A549 (cell line): ENCODE data around the gene PTGFRN. TPM values are rescaled to one million over a fixed set of nuclear protein-coding genes. Genes with fewer than 3 reads are reported as not detected.

Source experiments
- ATAC-seq, 2 experiments: fragments of 200-7000 bp in 1 of 2; fragments of >200 bp in 1 of 2; cut with Nextera tagmentation in 1 of 2; cut with Tn5 transposase in 1 of 2; 3 replicates each; pipeline versions ENCODE4 v1.8.0 to v1.9.1; 2018 to 2020; ENCODE audit warnings: mild to moderate bottlenecking in 1 of 2, moderate library complexity in 1 of 2
- CTCF ChIA-PET: fragments of 300-600 bp; sonication (Branson Sonifier 250); formaldehyde crosslinking; extraction: SDS; loops from one replicate; lab custom pipeline; 2021; ENCODE audit warnings: antibody characterized with exemption, inconsistent platforms; lab: Yijun Ruan, JAX
- POLR2A ChIA-PET: fragments of 350-600 bp; formaldehyde crosslinking; extraction: SDS; loops from one replicate; lab custom pipeline; 2021; ENCODE audit warnings: antibody characterized with exemption, inconsistent platforms; lab: Yijun Ruan, JAX
- DNase-seq, 2 experiments: peaks; one replicate each; pipeline versions ENCODE4 v3.0.0 to v3.0.0-alpha.2; 2011 to 2016; ENCODE audit warnings: low read depth in 1 of 2, low spot score in 1 of 2
- FAIRE-seq: peaks from 2 replicates; lab custom pipeline; 2011; peaks lifted over from hg19 to GRCh38; lab: Jason Lieb, UNC
- H3K27ac ChIP-seq, 2 experiments: fragments of >200 bp; sonication (Bioruptor Twin); formaldehyde crosslinking; 3 replicates each; pipeline ENCODE4 v1.5.1; 2016 to 2017
- H3K4me1 ChIP-seq: fragments of >200 bp; sonication (Bioruptor Twin); formaldehyde crosslinking; 3 replicates; pipeline ENCODE4 v1.6.1; 2016
- H3K4me2 ChIP-seq: fragments of >200 bp; sonication (Bioruptor Twin); formaldehyde crosslinking; 3 replicates; pipeline ENCODE4 v1.6.1; 2016
- H3K4me3 ChIP-seq: fragments of >200 bp; sonication (Bioruptor Twin); formaldehyde crosslinking; 3 replicates; pipeline ENCODE4 v1.5.1; 2016
- H3K9me3 ChIP-seq: fragments of >200 bp; sonication (Bioruptor Twin); formaldehyde crosslinking; 3 replicates; pipeline ENCODE4 v1.6.1; 2016
- ATOH8 ChIP-seq: fragments of 250-450 bp; sonication (Bioruptor Pico); IDR thresholded peaks from 2 replicates; pipeline ENCODE4 v1.5.0; 2020; ENCODE audit warnings: low read depth, mild to moderate bottlenecking, moderate library complexity
- BHLHE40 ChIP-seq: IDR thresholded peaks from 2 replicates; pipeline ENCODE4 v1.6.1; 2012; ENCODE audit warnings: low read depth, low read length, inconsistent platforms
- CBX2 ChIP-seq: fragments of 200-600 bp; sonication (generic); IDR thresholded peaks from 2 replicates; pipeline ENCODE4 v1.6.1; 2016; ENCODE audit warnings: low read depth, mild to moderate bottlenecking, borderline replicate concordance
- CBX8 ChIP-seq: fragments of 200-600 bp; sonication (generic); IDR thresholded peaks from 2 replicates; pipeline ENCODE4 v1.6.1; 2016
- E2F6 ChIP-seq: IDR thresholded peaks from 2 replicates; pipeline ENCODE4 v1.6.1; 2012; ENCODE audit warnings: low read depth, borderline replicate concordance
- EHMT2 ChIP-seq: fragments of 200-600 bp; sonication (generic); IDR thresholded peaks from 2 replicates; pipeline ENCODE4 v1.6.1; 2016; ENCODE audit warnings: antibody characterized with exemption, low read depth, mild to moderate bottlenecking, moderate library complexity
- GATA3 ChIP-seq: IDR thresholded peaks from 2 replicates; pipeline ENCODE4 v1.6.1; 2012; ENCODE audit warnings: borderline replicate concordance
- HMGXB4 ChIP-seq: fragments of 250-450 bp; sonication (Bioruptor Pico); IDR thresholded peaks from 2 replicates; pipeline ENCODE4 v1.5.0; 2021; ENCODE audit warnings: mild to moderate bottlenecking, moderate library complexity, borderline replicate concordance
- HOXB13 ChIP-seq: fragments of 250-450 bp; sonication (Bioruptor Pico); IDR thresholded peaks from 2 replicates; pipeline ENCODE4 v1.5.0; 2020; ENCODE audit warnings: low read depth, mild to moderate bottlenecking, moderate library complexity
- KDM5A ChIP-seq: fragments of 200-600 bp; sonication (generic); IDR thresholded peaks from 2 replicates; pipeline ENCODE4 v1.6.1; 2016; ENCODE audit warnings: antibody characterized with exemption, mild to moderate bottlenecking
- MAX ChIP-seq: IDR thresholded peaks from 2 replicates; pipeline ENCODE4 v1.6.1; 2012
- NFE2L2 ChIP-seq: fragments of 150-350 bp; conservative IDR thresholded peaks from 2 replicates; pipeline ENCODE4 v1.6.1; 2014; ENCODE audit warnings: low read length
- PHF8 ChIP-seq: fragments of 200-600 bp; sonication (generic); IDR thresholded peaks from 2 replicates; pipeline ENCODE4 v1.6.1; 2016; ENCODE audit warnings: low read depth, mild to moderate bottlenecking, antibody characterized with exemption, moderate library complexity, borderline replicate concordance
- POLR2A ChIP-seq: IDR thresholded peaks from 2 replicates; pipeline ENCODE4 v1.6.1; 2012; ENCODE audit warnings: mild to moderate bottlenecking, low read length
- RCOR1 ChIP-seq: fragments of 150-350 bp; IDR thresholded peaks from 2 replicates; pipeline ENCODE4 v1.6.1; 2014; ENCODE audit warnings: antibody characterized with exemption, low read length, low read depth
- RFX5 ChIP-seq: fragments of 450-650 bp; IDR thresholded peaks from 2 replicates; pipeline ENCODE4 v1.7.1; 2014; ENCODE audit warnings: antibody characterized with exemption, mild to moderate bottlenecking, moderate library complexity
- RNF2 ChIP-seq: fragments of 200-600 bp; sonication (generic); IDR thresholded peaks from 2 replicates; pipeline ENCODE4 v1.6.1; 2016; ENCODE audit warnings: low read depth, mild to moderate bottlenecking, antibody characterized with exemption, moderate library complexity, borderline replicate concordance
- SREBF2 ChIP-seq: fragments of 450-650 bp; IDR thresholded peaks from 2 replicates; pipeline ENCODE4 v1.6.1; 2014; ENCODE audit warnings: mild to moderate bottlenecking, moderate library complexity
- TFCP2L1 ChIP-seq: fragments of 250-450 bp; sonication (Bioruptor Pico); IDR thresholded peaks from 2 replicates; pipeline ENCODE4 v1.5.0; 2021; ENCODE audit warnings: mild to moderate bottlenecking
- ZFP36 ChIP-seq: fragments of 450-650 bp; IDR thresholded peaks from 2 replicates; pipeline ENCODE4 v1.6.1; 2014; ENCODE audit warnings: borderline replicate concordance; ENCODE audit not compliant: partially characterized antibody
- ZNF302 ChIP-seq: fragments of 250-450 bp; sonication (Bioruptor Pico); IDR thresholded peaks from 2 replicates; pipeline ENCODE4 v1.9.0; 2021; ENCODE audit warnings: inconsistent platforms, mild to moderate bottlenecking, moderate library complexity
- WGBS: methylation state at CpG from one replicate; pipeline ENCODE4 v1.1.6; 2017; ENCODE audit errors: missing lambda C conversion rate; 5-methylcytosine and 5-hydroxymethylcytosine counted together
- polyA plus RNA-seq, 4 experiments: library from polyadenylated mRNA; depleted of rRNA in 3 of 4; stranded (reverse); fragments of >200 nt; fragmentation: RNase III in 1 of 4; extraction: RNeasy Plus Mini Kit Qiagen cat#74134 plus additional on column Dnase treatment in 1 of 4; gene quantifications; 2 replicates in 3 of 4; 3 replicates in 1 of 4; pipeline ENCODE4 v1.2.3, GENCODE V29; 2011 to 2017

Gene PTGFRN
- polyA plus RNA-seq, 2 of the 4 experiments (the other 2 are of a cell fraction), result 17.4 to 39.0 TPM

GRCh38 chr1:116989835-116990234 lies 80.1 kb downstream of the PTGFRN start (continued):
- TF ChIP-seq KDM5A, result no peak
- no peak for TF ChIP-seq TFCP2L1 (CRISPR knock-in tag)

GRCh38 chr1:116990612-116991151 lies 81.0 kb downstream of the PTGFRN start:
- no peak overlapping the region for H3K4me3 ChIP-seq
- no peaks in the 10 kb centered on the region for H3K4me1 ChIP-seq
- no peaks in the 10 kb centered on the region for H3K9me3 ChIP-seq
- ATAC-seq (no peak), DNase-seq (no peak), FAIRE-seq (no peak)
- no peak for TF ChIP-seq ZNF302 (CRISPR knock-in tag)
- no peak overlapping the region for H3K4me2 ChIP-seq
- ChIA-PET POLR2A (no interaction called here), CTCF (no interaction called here)
- 88% methylated on average over 11 of the region's 12 CpGs for WGBS
- H3K27ac ChIP-seq, result no peak overlapping the region

DNA sequence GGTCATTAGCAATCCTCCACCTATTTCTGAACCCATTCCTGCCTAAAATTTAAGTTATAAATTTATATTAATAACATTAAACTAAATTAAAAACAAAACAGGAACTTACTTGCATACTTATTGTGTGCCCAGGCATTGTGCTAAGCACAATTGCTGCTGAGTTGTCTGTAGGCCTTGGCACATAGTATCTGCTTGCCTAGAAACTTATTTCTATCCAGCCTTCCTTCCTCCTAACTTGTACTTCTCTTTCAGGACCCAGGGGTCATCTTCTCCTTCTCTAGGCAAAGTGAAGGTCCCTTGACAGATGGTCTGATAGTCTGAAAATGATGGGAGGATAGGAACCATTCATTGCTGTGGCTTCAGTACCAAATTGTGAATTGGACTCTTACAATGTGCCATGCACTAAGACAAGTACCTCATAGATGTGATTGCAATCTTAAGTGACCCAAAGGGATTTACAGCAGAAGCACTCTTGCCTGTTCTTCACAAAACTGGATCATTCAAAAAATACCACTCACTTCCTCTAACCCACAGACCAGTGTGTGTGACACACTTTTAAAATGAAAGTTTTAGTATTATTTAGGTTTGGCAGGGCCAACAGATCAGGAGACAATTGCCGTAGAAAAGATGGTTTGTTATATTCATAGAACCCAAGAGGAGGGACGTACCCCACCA lies 81.6 kb downstream of the PTGFRN start:
- CTCF ChIA-PET, result no interaction called here
- POLR2A ChIA-PET, result no interaction called here
- H3K27ac ChIP-seq, result no peak overlapping the region
- no peaks in the 10 kb centered on the region for H3K9me3 ChIP-seq
- H3K4me2 ChIP-seq, result no peak overlapping the region
- H3K4me1 ChIP-seq, result no peaks in the 10 kb centered on the region
- 90% methylated on average over 2 of the region's 2 CpGs for WGBS
- no peak for DNase-seq
- FAIRE-seq, result no peak
- no peak for ATAC-seq
- TF ChIP-seq RNF2 (no peak), E2F6 (no peak), NFE2L2 (no peak), BHLHE40 (no peak), GATA3 (no peak), HMGXB4 (CRISPR knock-in tag) (no peak), EHMT2 (no peak), CBX2 (no peak), SREBF2 (no peak), KDM5A (no peak), CBX8 (no peak), RCOR1 (no peak), HOXB13 (CRISPR knock-in tag) (no peak), RFX5 (no peak), ZFP36 (no peak), PHF8 (no peak), ATOH8 (no peak), POLR2A (no peak), MAX (no peak)
- H3K4me3 ChIP-seq, result no peak overlapping the region
